ENCODE measurements around the gene IMMP2L.

DNA sequence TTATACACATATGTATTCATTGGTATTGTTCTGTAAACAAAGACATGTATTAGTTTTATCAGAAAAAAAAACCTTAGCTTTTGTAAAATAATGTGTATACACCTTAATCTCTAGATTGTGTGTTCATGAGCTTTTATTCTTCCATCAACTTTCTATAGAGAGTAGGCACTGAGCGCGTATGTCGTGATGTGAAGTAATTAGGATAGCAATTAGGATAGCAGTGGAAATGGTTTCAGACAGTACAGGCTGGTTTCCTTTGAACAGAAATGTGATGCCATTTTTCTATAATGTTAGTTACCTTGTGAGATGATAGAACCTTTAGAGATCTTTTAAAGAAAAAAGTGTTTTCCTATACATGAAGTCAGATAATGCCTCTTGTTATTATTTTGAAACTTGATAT lies 709.0 kb downstream of the IMMP2L start:
- TF ChIP-seq, protein P1, sequence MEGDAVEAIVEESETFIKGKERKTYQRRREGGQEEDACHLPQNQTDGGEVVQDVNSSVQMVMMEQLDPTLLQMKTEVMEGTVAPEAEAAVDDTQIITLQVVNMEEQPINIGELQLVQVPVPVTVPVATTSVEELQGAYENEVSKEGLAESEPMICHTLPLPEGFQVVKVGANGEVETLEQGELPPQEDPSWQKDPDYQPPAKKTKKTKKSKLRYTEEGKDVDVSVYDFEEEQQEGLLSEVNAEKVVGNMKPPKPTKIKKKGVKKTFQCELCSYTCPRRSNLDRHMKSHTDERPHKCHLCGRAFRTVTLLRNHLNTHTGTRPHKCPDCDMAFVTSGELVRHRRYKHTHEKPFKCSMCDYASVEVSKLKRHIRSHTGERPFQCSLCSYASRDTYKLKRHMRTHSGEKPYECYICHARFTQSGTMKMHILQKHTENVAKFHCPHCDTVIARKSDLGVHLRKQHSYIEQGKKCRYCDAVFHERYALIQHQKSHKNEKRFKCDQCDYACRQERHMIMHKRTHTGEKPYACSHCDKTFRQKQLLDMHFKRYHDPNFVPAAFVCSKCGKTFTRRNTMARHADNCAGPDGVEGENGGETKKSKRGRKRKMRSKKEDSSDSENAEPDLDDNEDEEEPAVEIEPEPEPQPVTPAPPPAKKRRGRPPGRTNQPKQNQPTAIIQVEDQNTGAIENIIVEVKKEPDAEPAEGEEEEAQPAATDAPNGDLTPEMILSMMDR (IDR thresholded peaks at IDR 0.05), result no peak
- no peak for TF ChIP-seq POLR2A (IDR thresholded peaks at IDR 0.05)

All from body of pancreas (tissue), 4 donors.